ENCODE measurements around the gene PPP1R14D.

PPP1R14D gene

DNA sequence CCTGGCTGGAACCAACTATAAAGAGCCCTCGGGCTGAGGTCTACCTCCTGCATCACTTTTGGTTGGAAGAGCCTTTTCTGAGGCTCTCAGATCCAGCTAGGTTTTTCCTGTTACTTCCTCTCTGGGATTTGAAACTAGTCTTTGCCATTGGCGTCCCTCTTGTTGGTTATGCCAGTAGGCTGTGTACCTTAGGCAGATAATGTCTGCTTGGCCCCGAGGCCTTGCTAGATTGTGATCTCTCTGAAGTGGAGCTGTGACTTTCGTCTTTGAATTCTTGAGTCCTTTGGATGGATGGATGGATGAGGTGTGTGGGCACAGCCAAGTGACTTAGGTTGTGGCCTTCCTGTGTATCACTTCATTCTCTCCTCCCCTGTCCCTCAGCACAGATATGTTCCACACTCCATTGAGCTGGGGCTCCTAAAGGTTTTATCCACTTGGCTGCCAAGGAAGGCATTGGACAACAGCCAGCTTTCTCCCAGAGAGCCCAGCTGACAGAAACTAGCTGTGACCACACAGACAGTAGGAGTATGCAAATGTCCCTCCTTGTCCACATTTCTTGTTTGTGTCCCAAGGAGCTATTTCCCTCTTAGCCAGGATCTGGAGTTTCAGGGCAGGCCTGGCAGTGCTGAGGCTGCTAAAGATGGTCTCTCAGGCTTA, 13.3 kb downstream of the PPP1R14D start:
- no peak for DNase-seq

DNA sequence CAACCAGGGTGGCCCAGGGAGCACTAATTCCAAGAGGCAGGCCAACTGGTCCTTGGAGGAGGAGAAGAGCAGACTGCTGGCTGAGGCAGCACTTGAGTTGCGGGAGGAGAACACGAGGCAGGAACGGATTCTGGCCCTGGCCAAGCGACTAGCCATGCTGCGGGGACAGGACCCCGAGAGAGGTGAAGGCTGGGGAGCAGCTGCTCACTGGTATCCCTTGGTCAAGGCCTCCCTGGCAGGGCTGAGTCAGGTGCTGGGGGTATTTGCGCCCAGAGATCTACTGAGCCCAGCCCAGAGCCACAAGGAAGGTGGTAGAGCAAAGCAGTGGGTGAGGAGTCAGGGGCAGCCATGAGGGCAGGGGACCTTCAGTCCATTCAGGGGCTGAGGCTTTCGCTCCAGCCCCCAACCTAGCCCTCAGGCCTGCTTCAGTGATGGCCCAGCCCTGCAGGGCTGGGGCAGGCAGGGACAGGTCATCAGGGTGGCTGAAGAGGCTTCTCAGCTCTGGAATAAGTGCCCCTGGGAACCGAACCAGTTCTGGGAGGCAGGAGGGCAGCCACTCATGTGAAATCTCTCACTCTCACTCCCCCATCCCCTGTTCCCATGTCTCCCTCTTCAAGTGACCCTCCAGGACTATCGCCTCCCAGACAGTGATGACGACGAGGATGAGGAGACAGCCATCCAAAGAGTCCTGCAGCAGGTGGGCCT, 15.6 kb downstream of the PPP1R14D start:
- no peak for DNase-seq

- DNase-seq = no peak
Observed at GRCh38 chr15:40808861-40809450, 19.6 kb downstream of the PPP1R14D start.

GRCh38 chr15:40807888-40808461, 20.5 kb downstream of the PPP1R14D start:
- DNase-seq = no peak

DNA sequence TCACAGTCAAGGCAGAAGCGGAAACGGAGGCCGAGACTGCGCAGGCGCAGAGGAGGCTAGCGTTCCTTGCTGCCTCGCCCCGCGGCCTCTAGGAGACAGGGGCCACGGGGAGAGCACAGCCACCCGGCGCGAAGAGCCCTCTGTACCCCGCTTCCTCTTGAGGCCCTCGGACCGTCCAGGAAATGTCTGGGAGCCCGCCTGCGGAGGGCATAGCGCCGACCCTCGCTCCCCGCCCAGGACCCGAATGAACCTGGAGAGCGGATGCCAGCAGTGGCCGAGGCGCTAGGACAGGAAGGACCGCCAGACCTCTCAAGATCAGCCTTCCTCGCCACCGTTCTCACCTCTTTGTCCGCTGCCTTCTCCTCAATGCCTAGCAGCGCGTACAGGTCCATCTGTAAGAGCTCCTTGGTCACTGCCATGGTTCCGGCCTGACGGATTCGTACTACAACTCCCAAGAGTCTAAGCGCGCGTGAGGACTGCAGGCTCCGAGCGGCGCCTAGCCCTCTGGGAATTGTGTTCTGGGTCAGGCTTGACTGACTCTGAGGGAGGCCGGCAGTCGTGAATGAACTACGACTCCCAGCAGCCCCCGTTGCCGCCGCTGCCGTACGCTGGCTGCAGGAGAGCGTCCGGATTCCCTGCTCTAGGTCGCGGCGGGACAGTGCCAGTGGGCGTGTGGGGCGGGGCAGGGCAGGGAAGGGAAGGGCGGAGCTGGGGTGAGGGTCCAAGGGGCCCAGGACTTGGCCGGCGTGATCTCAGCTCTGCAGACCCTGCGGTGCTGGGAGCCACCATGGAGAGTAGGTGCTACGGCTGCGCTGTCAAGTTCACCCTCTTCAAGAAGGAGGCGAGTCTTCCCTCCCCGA, 21.2 kb downstream of the PPP1R14D start, which contains the start of the genes DNAJC17 and ZFYVE19:
TSS of gene DNAJC17 (minus strand) at position 446 of the 860 bp plus-strand sequence. CDS start at position 419, 27 bp downstream.
TSS of gene ZFYVE19 (plus strand) at position 62 of the 860 bp plus-strand sequence. CDS start at position 563, 501 bp downstream.
- peak; percentile 94 for DNase-seq

- DNase-seq = no peak
Observed at GRCh38 chr15:40806672-40807027, 21.9 kb downstream of the PPP1R14D start.

GRCh38 chr15:40803688-40804087, 24.8 kb downstream of the PPP1R14D start:
- no peak for DNase-seq

DNA sequence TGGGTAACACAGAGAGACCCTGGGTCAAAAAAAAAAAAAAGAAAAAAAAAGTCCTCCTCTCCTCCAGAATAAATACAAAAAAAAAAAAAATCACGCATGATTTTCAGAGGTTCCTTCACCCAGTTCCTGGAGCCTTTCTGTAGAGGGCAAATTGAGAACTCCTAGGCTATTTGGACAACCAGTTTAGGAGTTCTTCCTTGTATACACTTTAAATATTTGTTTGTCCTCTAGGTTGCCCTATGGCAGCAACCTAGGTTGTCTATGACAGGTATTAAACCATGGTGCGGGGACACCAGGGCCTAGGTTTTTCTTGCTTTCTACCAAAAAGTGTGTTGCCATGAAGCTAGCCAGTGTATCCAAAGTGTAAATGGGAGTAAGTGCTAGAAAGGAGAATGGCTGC, 25.4 kb downstream of the PPP1R14D start:
- DNase-seq = no peak

DNA sequence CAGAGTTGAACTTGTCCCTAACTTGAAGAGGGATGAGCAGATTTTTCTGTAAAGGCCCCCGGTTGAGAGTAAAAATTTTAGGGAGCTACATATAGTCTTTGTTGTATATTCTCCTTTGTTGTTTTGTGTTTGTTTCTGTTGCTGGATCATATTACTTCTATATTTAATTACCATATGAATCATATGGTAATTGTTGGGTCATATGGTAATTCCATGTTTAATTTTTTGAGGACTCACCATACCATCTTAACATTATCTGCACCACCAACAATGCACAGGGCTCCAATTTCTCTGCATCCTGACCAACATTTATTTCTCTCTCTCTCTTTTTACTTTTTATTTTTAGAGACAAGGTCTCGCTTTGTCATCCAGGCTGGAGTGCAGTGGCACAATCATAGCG, 29.0 kb downstream of the PPP1R14D start:
- DNase-seq = no peak

DNA sequence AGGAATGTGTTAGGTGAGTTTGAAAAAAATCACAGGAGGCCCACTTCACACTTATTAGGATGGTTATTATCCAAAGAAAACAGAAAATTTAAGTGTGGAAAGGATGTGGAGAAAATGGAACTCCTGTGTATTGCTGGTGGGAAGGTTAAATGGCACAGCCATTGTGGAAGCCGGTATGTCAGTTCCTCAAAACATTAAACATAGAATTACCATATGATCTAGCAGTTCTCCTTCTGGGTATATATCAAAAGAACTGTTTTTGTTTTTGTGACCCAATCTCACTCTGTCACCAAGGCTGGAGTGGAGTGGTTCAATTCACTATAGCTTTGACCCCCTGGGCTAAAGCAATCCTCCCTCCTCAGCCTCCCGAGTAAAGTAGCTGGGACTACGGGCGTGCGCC, 32.0 kb downstream of the PPP1R14D start:
- no peak for DNase-seq

DNA sequence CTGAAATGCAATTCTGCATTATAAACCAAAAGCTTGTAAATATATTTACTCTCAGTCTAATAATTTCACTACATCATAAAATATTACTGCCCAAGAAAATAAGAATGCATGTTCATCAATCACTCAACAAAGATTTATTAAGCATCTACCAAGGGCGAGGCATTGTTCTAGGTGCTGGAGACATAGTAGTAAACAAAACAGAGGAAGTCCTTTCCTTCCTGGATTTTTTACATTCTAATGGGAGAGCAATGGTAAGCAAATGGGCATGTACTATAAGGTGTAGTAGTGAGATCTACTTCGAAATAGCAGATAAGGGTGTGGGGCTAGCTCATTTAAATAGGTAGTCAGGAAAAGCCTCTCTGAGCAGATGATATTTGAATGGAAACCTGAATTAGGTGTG, 32.5 kb downstream of the PPP1R14D start:
- no peak for DNase-seq

DNA sequence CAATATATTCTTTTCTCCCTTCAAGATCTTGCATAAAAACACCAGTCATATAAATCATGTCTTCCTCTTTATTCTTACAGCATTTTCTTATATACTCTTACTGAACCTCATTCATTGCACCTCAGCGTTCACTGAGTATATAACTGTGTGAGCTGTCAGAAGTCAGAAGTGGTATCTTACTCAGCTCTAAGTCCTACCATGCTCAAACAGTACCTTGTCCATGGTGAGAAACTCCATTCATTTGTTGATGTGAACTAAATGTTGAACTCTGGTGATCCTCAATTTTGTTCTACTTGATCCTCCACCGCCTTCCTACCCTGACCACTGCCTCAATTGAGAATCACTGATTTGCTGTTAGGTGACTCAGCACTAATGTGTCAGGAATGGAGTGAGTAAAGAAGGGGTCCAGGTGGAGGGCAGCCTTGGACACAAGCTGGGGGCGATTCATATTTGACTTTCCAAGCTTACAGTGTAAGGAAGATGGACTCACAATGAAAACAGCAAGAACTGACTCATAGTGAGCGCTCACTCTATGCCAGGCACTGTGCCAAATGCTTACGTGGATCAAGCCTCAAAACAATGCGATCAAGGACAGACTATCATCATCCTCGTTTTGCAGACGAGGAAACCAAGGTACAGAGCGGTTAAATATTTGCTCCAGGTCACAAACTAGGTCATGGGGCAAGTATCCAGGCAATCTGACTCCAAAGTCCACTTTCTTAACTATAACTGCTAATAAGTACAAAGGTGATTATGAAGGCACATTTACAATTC, 35.1 kb downstream of the PPP1R14D start:
- DNase-seq = no peak

DNA sequence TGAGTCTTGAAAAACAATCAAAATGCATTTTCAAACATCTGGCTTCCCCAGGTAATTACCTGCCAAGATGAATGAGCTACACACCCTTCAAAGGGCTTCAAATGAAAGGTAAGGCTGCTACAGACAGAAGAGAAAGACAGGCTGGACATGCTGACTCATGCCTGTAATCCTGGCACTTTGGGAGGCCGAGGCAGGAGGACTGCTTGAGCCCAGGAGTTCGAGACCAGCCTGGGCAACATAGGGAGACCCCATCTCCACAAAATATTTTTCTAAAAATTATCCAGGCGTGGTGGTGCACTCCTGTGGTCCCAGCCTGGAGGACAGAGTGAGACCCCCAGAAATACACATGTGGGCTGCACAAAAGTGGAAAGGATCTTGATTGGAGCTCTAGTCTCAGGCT, 36.1 kb downstream of the PPP1R14D start:
- no peak for DNase-seq

GRCh38 chr15:40790718-40791117, 37.8 kb downstream of the PPP1R14D start:
- DNase-seq = no peak

GRCh38 chr15:40789999-40790398, 38.5 kb downstream of the PPP1R14D start:
- no peak for DNase-seq

DNA sequence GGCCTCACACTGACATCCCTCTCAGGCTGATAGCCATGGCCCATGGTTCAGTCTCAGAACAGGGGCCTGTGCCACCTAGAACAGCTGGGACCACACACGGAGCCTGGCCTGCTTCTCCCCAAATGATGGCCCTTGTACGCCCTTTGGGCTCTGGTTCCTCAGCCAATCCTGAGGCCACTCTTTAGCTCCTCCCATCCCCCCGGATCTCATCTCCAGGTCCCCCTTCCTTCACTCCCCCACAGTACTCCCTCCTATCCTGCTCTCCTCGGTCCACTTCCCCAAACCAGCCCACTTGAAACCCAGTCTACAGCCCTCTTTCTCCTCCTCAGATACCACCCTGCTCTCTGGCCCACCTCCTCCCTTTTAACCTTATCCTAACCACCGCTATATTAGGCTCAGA, 39.4 kb downstream of the PPP1R14D start:
- no peak for DNase-seq

GRCh38 chr15:40787991-40788390, 40.5 kb downstream of the PPP1R14D start:
- DNase-seq = no peak

DNA sequence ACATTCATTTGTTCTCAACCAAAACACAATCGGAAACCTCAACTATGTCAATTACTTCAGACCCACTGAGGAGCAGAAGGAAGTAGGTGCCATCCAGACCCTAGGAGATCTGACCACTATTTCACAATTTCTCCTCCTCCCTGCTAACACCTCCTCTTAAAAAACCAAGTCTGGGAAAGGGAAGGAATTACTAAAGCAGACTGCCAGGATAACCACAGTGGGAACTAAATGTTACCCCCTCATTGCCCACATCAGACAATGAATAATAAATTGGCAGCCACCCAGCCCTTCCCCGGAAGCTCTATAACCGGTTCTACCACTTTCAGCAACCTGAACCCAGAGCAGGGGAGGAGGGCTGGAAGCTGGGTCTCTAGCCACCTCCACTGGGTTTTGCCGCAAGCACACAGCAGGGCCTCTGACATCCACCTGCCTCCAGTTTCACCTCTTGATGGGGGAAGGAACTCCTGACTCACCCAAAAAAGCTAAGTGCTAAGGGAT, 41.1 kb downstream of the PPP1R14D start:
- no peak for DNase-seq

GRCh38 chr15:40785814-40786213, 42.7 kb downstream of the PPP1R14D start:
- DNase-seq = no peak

DNA sequence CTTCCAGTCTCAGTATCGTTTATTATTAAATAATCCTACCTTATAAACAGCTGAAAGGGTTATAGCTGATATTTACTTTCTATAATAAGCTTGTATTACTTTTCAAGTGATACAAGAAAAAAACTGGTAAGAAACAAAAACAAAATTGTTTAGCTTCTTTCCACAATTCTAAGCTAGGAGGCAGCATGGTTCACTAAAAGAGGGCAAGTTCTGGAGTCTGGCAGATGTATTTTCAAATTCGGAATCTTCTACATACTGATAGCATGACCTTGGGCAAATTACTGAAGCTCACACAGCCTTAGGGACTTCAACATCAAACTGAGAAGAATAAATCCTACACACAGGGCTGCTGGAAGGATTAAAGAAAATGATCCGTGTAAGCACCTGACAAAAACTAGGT, 43.3 kb downstream of the PPP1R14D start:
- DNase-seq = no peak

DNA sequence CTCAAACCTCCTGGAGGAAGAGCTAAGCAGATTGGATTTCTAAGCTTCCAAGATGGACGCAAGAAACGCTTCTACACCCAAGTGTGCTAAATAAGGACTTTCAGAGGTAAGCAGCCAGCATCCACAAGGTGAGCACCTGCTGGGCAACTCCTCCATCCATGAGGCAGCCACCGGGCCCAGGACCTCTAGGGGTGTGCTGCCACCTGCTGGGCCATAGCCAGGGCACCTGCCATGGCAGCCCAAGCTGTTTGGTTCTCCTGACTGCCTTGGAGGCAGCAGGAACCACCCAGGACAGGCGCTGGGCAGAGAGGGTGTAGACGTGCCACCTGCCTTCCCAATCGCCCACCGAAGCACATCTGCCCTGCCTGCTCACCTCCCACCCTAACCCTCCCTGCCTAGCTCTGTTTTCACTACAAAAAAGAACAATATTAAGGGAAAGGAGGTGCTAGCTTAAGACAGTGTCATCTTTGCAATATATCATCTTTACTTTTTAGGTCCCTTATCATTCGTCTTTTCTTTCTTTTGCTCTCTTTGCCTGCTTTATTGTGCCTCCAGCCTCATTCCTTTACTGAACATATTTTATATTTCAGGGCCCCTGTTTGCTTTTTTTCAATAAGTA, 45.8 kb downstream of the PPP1R14D start:
- DNase-seq = peak; percentile 75
